Breast epithelium (tissue), 3 donors: ENCODE measurements around the gene ZNF618.

ENCODE experiments used
- CTCF ChIP-seq, 3 donors: fragments of 450-650 bp; IDR thresholded peaks; one replicate each; pipeline ENCODE4 v1.5.1; 2016 to 2017; ENCODE audit warnings: antibody characterized with exemption in 3 of 3, mild to moderate bottlenecking in 3 of 3, moderate library complexity in 3 of 3
- POLR2A ChIP-seq: fragments of 450-650 bp; IDR thresholded peaks from one replicate; pipeline ENCODE4 v1.6.1; 2016; ENCODE audit warnings: antibody characterized with exemption, mild to moderate bottlenecking, moderate library complexity

GRCh38 chr9:114001794-114002261 lies 125.7 kb downstream of the ZNF618 start:
- TF ChIP-seq CTCF (IDR thresholded peaks at IDR 0.05) (no peak), POLR2A (no peak)
